Testis (tissue), 2 donors: ENCODE results near the gene JCHAIN.
"Not testable (repeated sequence)": the region's sequence is repeated elsewhere in the genome, so short reads cannot be mapped to it uniquely, and the experiment has no call there.

ENCODE experiments used
- CTCF ChIP-seq, 3 experiments: fragments of 450-650 bp in 2 of 3; fragments of 200-600 bp in 1 of 3; sonication (generic) in 1 of 3; IDR thresholded peaks; one replicate each; pipeline ENCODE4 v1.5.1; 2016 to 2019; ENCODE audit warnings: antibody characterized with exemption in 3 of 3, mild to moderate bottlenecking in 2 of 3, moderate library complexity in 1 of 3
- POLR2A ChIP-seq: fragments of 450-650 bp; IDR thresholded peaks from one replicate; pipeline ENCODE4 v1.6.1; 2017; ENCODE audit warnings: antibody characterized with exemption, mild to moderate bottlenecking, moderate library complexity

- not testable (repeated sequence) for TF ChIP-seq CTCF (IDR thresholded peaks at IDR 0.05); POLR2A
Measured at GRCh38 chr4:70694633-70695032, 28.3 kb upstream of the JCHAIN start.
